Umbilical cord (tissue), 2 donors: ENCODE data around the gene TMPRSS13. TPM values are rescaled to one million over a fixed set of nuclear protein-coding genes. Genes with fewer than 3 reads are reported as not detected.
A peak's percentile ranks its signal among the peaks of the same experiment; 100 is the strongest.

ENCODE experiments used
- DNase-seq: peaks from one replicate; pipeline ENCODE4 v3.0.0-alpha.2; 2015; ENCODE audit warnings: low spot score
- total RNA-seq: library from RNA; depleted of rRNA; stranded (reverse); fragments of >200 nt; gene quantifications from one replicate; pipeline ENCODE4 v1.2.3, GENCODE V29; 2014; ENCODE audit warnings: low replicate concordance; ENCODE audit not compliant: insufficient read depth

Gene TMPRSS13
- total RNA-seq, 1 donor from 2014 or later: 0.72 TPM

- DNase-seq: peak; percentile 40
These were observed 14.8 kb downstream of the TMPRSS13 start for GRCh38 chr11:117914398-117914761.

- no peak for DNase-seq
These were observed 15.3 kb downstream of the TMPRSS13 start for GRCh38 chr11:117913736-117914397.

- no peak for DNase-seq
These were observed 16.7 kb downstream of the TMPRSS13 start for GRCh38 chr11:117912497-117912896.

- no peak for DNase-seq
These were observed 17.5 kb downstream of the TMPRSS13 start for GRCh38 chr11:117911694-117912093.

- no peak for DNase-seq
These were observed 18.1 kb downstream of the TMPRSS13 start for GRCh38 chr11:117910941-117911655.

GRCh38 chr11:117910525-117910924 is 18.7 kb downstream of the TMPRSS13 start:
- no peak for DNase-seq

GRCh38 chr11:117909611-117910382 is 19.4 kb downstream of the TMPRSS13 start:
- no peak for DNase-seq

GRCh38 chr11:117908959-117909610 is 20.1 kb downstream of the TMPRSS13 start:
- no peak for DNase-seq

GRCh38 chr11:117908109-117908895 is 20.9 kb downstream of the TMPRSS13 start:
- no peak for DNase-seq

- DNase-seq: peak; percentile 97
These were observed 21.7 kb downstream of the TMPRSS13 start for GRCh38 chr11:117907276-117908108.

- no peak for DNase-seq
These were observed 22.5 kb downstream of the TMPRSS13 start for GRCh38 chr11:117906710-117907109.

- DNase-seq: no peak
These were observed 23.1 kb downstream of the TMPRSS13 start for GRCh38 chr11:117906126-117906525.

- no peak for DNase-seq
These were observed 23.7 kb downstream of the TMPRSS13 start for GRCh38 chr11:117905524-117905923.

GRCh38 chr11:117903505-117904382 is 25.5 kb downstream of the TMPRSS13 start:
- no peak for DNase-seq

GRCh38 chr11:117902001-117902845 is 27.0 kb downstream of the TMPRSS13 start:
- DNase-seq: peak; percentile 66

GRCh38 chr11:117901601-117902000 is 27.6 kb downstream of the TMPRSS13 start:
- no peak for DNase-seq

GRCh38 chr11:117900720-117901440 is 28.3 kb downstream of the TMPRSS13 start:
- DNase-seq: no peak
